K562 (cell line): Measurements from ENCODE around the gene TEAD3. TPM values are rescaled to one million over a fixed set of nuclear protein-coding genes. Genes with fewer than 3 reads are reported as not detected.

Experiments used
- ATF1 ChIP-seq, 2 experiments: fragments of 450-650 bp in 1 of 2; IDR thresholded peaks; 2 replicates each; pipeline ENCODE4 v1.6.1; 2016; ENCODE audit warnings: missing compliant biosample characterization in 1 of 2, missing genetic modification characterization in 1 of 2
- BCL6 ChIP-seq: fragments of 250-450 bp; sonication (Bioruptor Pico); IDR thresholded peaks from 2 replicates; pipeline ENCODE4 v1.4.0; 2020
- GTF2E2 ChIP-seq: fragments of 200-800 bp; sonication (Bioruptor generic); IDR thresholded peaks from 2 replicates; pipeline ENCODE4 v1.6.1; 2016; ENCODE audit warnings: missing genetic modification characterization, missing compliant biosample characterization
- KAT7 ChIP-seq: sonication (generic); formaldehyde crosslinking; IDR thresholded peaks from 2 replicates; pipeline ENCODE4 v1.8.0; 2022; ENCODE audit warnings: missing genetic modification reagents, mild to moderate bottlenecking, borderline replicate concordance
- KDM2B ChIP-seq: fragments of 250-450 bp; sonication (Bioruptor Pico); IDR thresholded peaks from 2 replicates; pipeline ENCODE4 v1.8.0; 2021; ENCODE audit warnings: mild to moderate bottlenecking, moderate library complexity
- KLF1 ChIP-seq: fragments of 450-650 bp; IDR thresholded peaks from 2 replicates; pipeline ENCODE4 v1.6.1; 2016; ENCODE audit warnings: missing genetic modification characterization, missing compliant biosample characterization
- PHB ChIP-seq: fragments of 250-450 bp; sonication (Bioruptor Pico); IDR thresholded peaks from 2 replicates; pipeline ENCODE4 v1.5.0; 2021
- PML ChIP-seq: IDR thresholded peaks from 2 replicates; pipeline ENCODE4 v1.6.1; 2012; ENCODE audit warnings: low read length, inconsistent platforms
- RBM34 ChIP-seq: fragments of 200-400 bp; formaldehyde crosslinking; IDR thresholded peaks from 2 replicates; pipeline ENCODE4 v1.6.1; 2018; ENCODE audit warnings: low read length, borderline replicate concordance; ENCODE audit not compliant: insufficient read depth
- SOX6 ChIP-seq: fragments of 450-650 bp; IDR thresholded peaks from 2 replicates; pipeline ENCODE4 v1.6.1; 2014; ENCODE audit warnings: mild to moderate bottlenecking
- TAF1 ChIP-seq: IDR thresholded peaks from 2 replicates; pipeline ENCODE4 v1.6.1; 2011; ENCODE audit warnings: mild to moderate bottlenecking, low read length, moderate library complexity; ENCODE audit not compliant: insufficient read depth, control insufficient read depth, severe bottlenecking; ENCODE audit errors: extremely low read depth
- TFAP4 ChIP-seq: sonication (generic); formaldehyde crosslinking; IDR thresholded peaks from 2 replicates; pipeline ENCODE4 v1.8.0; 2022; ENCODE audit warnings: missing genetic modification reagents, mild to moderate bottlenecking, moderate library complexity, borderline replicate concordance
- ZNF124 ChIP-seq: sonication (generic); formaldehyde crosslinking; IDR thresholded peaks from 2 replicates; pipeline ENCODE4 v1.8.1; 2022; ENCODE audit warnings: missing genetic modification reagents
- ZNF384 ChIP-seq: IDR thresholded peaks from 2 replicates; pipeline ENCODE4 v1.6.1; 2012; ENCODE audit warnings: low read depth, low read length, improper control_type of control experiment
- ZNF639 ChIP-seq, 2 experiments: fragments of 200-800 bp in 1 of 2; sonication (Bioruptor generic) in 1 of 2; sonication (generic) in 1 of 2; formaldehyde crosslinking in 1 of 2; IDR thresholded peaks in 1 of 2; conservative IDR thresholded peaks in 1 of 2; 2 replicates each; pipeline versions ENCODE4 v1.5.0 to v1.6.1; 2016 to 2020; ENCODE audit warnings: missing compliant biosample characterization in 1 of 2, missing genetic modification characterization in 1 of 2, missing genetic modification reagents in 1 of 2
- polyA plus RNA-seq, 8 experiments: library from polyadenylated mRNA; depleted of rRNA in 4 of 8; stranded (reverse) in 5 of 8; unstranded in 3 of 8; fragments of >200 nt; fragmentation: Nextera tagmentation in 2 of 8; fragmentation: Illumina TruSeq in 1 of 8; extraction: Ambion mirVana in 2 of 8; extraction: Trizol in 1 of 8; gene quantifications; 2 replicates each; pipeline versions ENCODE4 v1.2.1 to v1.2.3, GENCODE V29; 2011 to 2014; ENCODE audit warnings: inconsistent platforms in 1 of 8, missing spikeins in 1 of 8
- total RNA-seq, 7 experiments: library from RNA; depleted of rRNA in 6 of 7; stranded (reverse); fragments of >200 nt in 6 of 7; fragmentation: Illumina TruSeq in 2 of 7; extraction: Trizol in 2 of 7; gene quantifications; 2 replicates each; pipeline versions ENCODE4 v1.2.1 to v1.2.3, GENCODE V29; 2011 to 2021; ENCODE audit warnings: low replicate concordance in 1 of 7
- TF ChIP-seq, protein P1 (sequence below): fragments of 450-650 bp; conservative IDR thresholded peaks from 2 replicates; pipeline ENCODE4 v1.6.1; 2016; ENCODE audit warnings: missing genetic modification characterization, low read depth, mild to moderate bottlenecking, control low read depth, missing compliant biosample characterization
- TF ChIP-seq, protein P2 (sequence below): fragments of 450-650 bp; IDR thresholded peaks from 2 replicates; pipeline ENCODE4 v1.6.1; 2014; ENCODE audit warnings: low read depth, mild to moderate bottlenecking, moderate library complexity, borderline replicate concordance
- TF ChIP-seq, protein P3 (sequence below): fragments of 200-400 bp; formaldehyde crosslinking; IDR thresholded peaks from 2 replicates; pipeline ENCODE4 v1.6.1; 2017; ENCODE audit warnings: mild to moderate bottlenecking, low read depth, low read length, moderate library complexity

The TEAD3 gene
- total and polyA plus RNA-seq, 9 of the 15 experiments (the other 6 are each of a cell fraction or from before 2014, with no cell fraction given) = 0.63 to 13.2 (median 3.3) TPM

GRCh38 chr6:35452183-35453090, 44.4 kb downstream of the TEAD3 start, which contains the start of gene FANCE (continued):
- TF ChIP-seq TFAP4 (CRISPR knock-in tag) (peak; percentile 91), SOX6 (peak; percentile 21; the same call in 1 of the 2 replicates), ZNF639 (CRISPR knock-in tag; conservative IDR thresholded peaks at IDR 0.05 in 1 of 2, IDR thresholded peaks at IDR 0.05 in 1 of 2) (peak in 1 of 2 experiments; percentile 52; a peak in 2 of 4 replicates), KAT7 (0 out of 2 replicates have a peak, but pooled peaks have one; percentile 11), GTF2E2 (peak; percentile 46; the same call in 1 of the 2 replicates), ZNF384 (no peak), PML (peak; percentile 66; the same call in 1 of the 2 replicates), KDM2B (CRISPR knock-in tag) (peak; percentile 78; the same call in 1 of the 2 replicates), TAF1 (peak; percentile 70), ZNF124 (CRISPR knock-in tag) (no peak), BCL6 (CRISPR knock-in tag) (no peak), RBM34 (0 out of 2 replicates have a peak, but pooled peaks have one; percentile 44), ATF1 (CRISPR knock-in tag; IDR thresholded peaks at IDR 0.05) (no peak), ATF1 (tag; IDR thresholded peaks at IDR 0.05) (peak; percentile 69), PHB (CRISPR knock-in tag) (peak; percentile 86; the same call in 1 of the 2 replicates), KLF1 (tag) (peak; percentile 73)
- TF ChIP-seq, protein P1, sequence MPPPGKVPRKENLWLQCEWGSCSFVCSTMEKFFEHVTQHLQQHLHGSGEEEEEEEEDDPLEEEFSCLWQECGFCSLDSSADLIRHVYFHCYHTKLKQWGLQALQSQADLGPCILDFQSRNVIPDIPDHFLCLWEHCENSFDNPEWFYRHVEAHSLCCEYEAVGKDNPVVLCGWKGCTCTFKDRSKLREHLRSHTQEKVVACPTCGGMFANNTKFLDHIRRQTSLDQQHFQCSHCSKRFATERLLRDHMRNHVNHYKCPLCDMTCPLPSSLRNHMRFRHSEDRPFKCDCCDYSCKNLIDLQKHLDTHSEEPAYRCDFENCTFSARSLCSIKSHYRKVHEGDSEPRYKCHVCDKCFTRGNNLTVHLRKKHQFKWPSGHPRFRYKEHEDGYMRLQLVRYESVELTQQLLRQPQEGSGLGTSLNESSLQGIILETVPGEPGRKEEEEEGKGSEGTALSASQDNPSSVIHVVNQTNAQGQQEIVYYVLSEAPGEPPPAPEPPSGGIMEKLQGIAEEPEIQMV (tag) = no peak
- TF ChIP-seq, protein P2, sequence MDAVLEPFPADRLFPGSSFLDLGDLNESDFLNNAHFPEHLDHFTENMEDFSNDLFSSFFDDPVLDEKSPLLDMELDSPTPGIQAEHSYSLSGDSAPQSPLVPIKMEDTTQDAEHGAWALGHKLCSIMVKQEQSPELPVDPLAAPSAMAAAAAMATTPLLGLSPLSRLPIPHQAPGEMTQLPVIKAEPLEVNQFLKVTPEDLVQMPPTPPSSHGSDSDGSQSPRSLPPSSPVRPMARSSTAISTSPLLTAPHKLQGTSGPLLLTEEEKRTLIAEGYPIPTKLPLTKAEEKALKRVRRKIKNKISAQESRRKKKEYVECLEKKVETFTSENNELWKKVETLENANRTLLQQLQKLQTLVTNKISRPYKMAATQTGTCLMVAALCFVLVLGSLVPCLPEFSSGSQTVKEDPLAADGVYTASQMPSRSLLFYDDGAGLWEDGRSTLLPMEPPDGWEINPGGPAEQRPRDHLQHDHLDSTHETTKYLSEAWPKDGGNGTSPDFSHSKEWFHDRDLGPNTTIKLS = no peak; the same call in 1 of the 2 replicates
- TF ChIP-seq, protein P3, sequence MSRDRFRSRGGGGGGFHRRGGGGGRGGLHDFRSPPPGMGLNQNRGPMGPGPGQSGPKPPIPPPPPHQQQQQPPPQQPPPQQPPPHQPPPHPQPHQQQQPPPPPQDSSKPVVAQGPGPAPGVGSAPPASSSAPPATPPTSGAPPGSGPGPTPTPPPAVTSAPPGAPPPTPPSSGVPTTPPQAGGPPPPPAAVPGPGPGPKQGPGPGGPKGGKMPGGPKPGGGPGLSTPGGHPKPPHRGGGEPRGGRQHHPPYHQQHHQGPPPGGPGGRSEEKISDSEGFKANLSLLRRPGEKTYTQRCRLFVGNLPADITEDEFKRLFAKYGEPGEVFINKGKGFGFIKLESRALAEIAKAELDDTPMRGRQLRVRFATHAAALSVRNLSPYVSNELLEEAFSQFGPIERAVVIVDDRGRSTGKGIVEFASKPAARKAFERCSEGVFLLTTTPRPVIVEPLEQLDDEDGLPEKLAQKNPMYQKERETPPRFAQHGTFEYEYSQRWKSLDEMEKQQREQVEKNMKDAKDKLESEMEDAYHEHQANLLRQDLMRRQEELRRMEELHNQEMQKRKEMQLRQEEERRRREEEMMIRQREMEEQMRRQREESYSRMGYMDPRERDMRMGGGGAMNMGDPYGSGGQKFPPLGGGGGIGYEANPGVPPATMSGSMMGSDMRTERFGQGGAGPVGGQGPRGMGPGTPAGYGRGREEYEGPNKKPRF = no peak
